ENCODE measurements around the gene STRADB.
"Not testable (repeated sequence)": the region's sequence is repeated elsewhere in the genome, so short reads cannot be mapped to it uniquely, and the experiment has no call there.

DNA sequence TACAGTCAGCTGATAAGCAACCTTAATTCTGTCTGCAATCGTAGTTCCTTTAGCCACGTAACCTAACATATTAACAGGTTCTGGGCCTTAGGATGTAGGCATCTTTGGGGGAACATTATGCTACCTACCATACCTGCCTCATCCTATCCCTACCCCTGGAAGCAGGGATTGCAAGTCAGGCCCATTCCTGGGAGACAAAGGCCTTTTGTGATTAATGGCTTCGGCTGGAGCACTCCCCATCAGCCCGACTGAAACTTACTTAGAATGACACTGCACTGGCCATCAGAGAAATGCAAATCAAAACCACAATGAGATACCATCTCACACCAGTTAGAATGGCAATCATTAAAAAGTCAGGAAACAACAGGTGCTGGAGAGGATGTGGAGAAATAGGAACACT is 32.2 kb downstream of the STRADB start:
- TF ChIP-seq, protein P1, sequence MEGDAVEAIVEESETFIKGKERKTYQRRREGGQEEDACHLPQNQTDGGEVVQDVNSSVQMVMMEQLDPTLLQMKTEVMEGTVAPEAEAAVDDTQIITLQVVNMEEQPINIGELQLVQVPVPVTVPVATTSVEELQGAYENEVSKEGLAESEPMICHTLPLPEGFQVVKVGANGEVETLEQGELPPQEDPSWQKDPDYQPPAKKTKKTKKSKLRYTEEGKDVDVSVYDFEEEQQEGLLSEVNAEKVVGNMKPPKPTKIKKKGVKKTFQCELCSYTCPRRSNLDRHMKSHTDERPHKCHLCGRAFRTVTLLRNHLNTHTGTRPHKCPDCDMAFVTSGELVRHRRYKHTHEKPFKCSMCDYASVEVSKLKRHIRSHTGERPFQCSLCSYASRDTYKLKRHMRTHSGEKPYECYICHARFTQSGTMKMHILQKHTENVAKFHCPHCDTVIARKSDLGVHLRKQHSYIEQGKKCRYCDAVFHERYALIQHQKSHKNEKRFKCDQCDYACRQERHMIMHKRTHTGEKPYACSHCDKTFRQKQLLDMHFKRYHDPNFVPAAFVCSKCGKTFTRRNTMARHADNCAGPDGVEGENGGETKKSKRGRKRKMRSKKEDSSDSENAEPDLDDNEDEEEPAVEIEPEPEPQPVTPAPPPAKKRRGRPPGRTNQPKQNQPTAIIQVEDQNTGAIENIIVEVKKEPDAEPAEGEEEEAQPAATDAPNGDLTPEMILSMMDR (IDR thresholded peaks at IDR 0.05) = not testable (repeated sequence)
- not testable (repeated sequence) for TF ChIP-seq POLR2A (IDR thresholded peaks at IDR 0.05)
